K562 (cell line): ENCODE data around the gene HADHA. TPM values are rescaled to one million over a fixed set of nuclear protein-coding genes. Genes with fewer than 3 reads are reported as not detected.

Experiments used
- BCL6 ChIP-seq: fragments of 250-450 bp; sonication (Bioruptor Pico); IDR thresholded peaks from 2 replicates; pipeline ENCODE4 v1.4.0; 2020
- CXXC5 ChIP-seq: fragments of 250-450 bp; sonication (Bioruptor Pico); IDR thresholded peaks from 2 replicates; pipeline ENCODE4 v1.8.0; 2022; ENCODE audit warnings: inconsistent platforms, mild to moderate bottlenecking, moderate library complexity
- EGR1 ChIP-seq: fragments of 450-650 bp; conservative IDR thresholded peaks from 2 replicates; pipeline ENCODE4 v1.6.1; 2017; ENCODE audit warnings: mild to moderate bottlenecking
- ELK3 ChIP-seq: fragments of 450-650 bp; formaldehyde crosslinking; IDR thresholded peaks from 2 replicates; pipeline ENCODE4 v1.4.0; 2020; ENCODE audit warnings: mild to moderate bottlenecking
- HEY1 ChIP-seq: fragments of 250-450 bp; sonication (Bioruptor Pico); IDR thresholded peaks from 2 replicates; pipeline ENCODE4 v1.5.0; 2020; ENCODE audit warnings: mild to moderate bottlenecking, moderate library complexity, borderline replicate concordance
- HMBOX1 ChIP-seq: sonication (generic); IDR thresholded peaks from 2 replicates; pipeline ENCODE4 v1.6.1; 2016
- ILK ChIP-seq: fragments of 450-650 bp; IDR thresholded peaks from 2 replicates; pipeline ENCODE4 v1.6.1; 2016; ENCODE audit warnings: missing genetic modification characterization, low read depth, mild to moderate bottlenecking, missing compliant biosample characterization, moderate library complexity, borderline replicate concordance
- L3MBTL2 ChIP-seq: fragments of 450-650 bp; IDR thresholded peaks from 2 replicates; pipeline ENCODE4 v1.6.1; 2016; ENCODE audit warnings: mild to moderate bottlenecking, moderate library complexity
- MAX ChIP-seq: sonication (generic); formaldehyde crosslinking; IDR thresholded peaks from 2 replicates; pipeline ENCODE4 v1.9.0; 2022; ENCODE audit warnings: mild to moderate bottlenecking, missing genetic modification reagents
- MAZ ChIP-seq, 2 experiments: fragments of 450-650 bp in 1 of 2; sonication (generic) in 1 of 2; formaldehyde crosslinking; IDR thresholded peaks in 1 of 2; conservative IDR thresholded peaks in 1 of 2; 2 replicates each; pipeline versions ENCODE4 v1.4.0 to v1.5.0; 2020; ENCODE audit warnings: mild to moderate bottlenecking in 1 of 2, missing genetic modification reagents in 1 of 2
- MEIS2 ChIP-seq: fragments of 450-650 bp; IDR thresholded peaks from 2 replicates; pipeline ENCODE4 v1.6.1; 2014; ENCODE audit warnings: mild to moderate bottlenecking; ENCODE audit not compliant: partially characterized antibody
- NRF1 ChIP-seq, 2 experiments: fragments of 450-650 bp; IDR thresholded peaks in 1 of 2; conservative IDR thresholded peaks in 1 of 2; 2 replicates each; pipeline ENCODE4 v1.6.1; 2014; ENCODE audit warnings: mild to moderate bottlenecking in 2 of 2
- POLR2G ChIP-seq: fragments of 200-400 bp; formaldehyde crosslinking; IDR thresholded peaks from 2 replicates; pipeline ENCODE4 v1.6.1; 2017; ENCODE audit warnings: low read depth, mild to moderate bottlenecking, antibody characterized with exemption, low read length, moderate library complexity
- SOX6 ChIP-seq: fragments of 450-650 bp; IDR thresholded peaks from 2 replicates; pipeline ENCODE4 v1.6.1; 2014; ENCODE audit warnings: mild to moderate bottlenecking
- TFAM ChIP-seq: fragments of 250-450 bp; sonication (Bioruptor Pico); conservative IDR thresholded peaks from 2 replicates; pipeline ENCODE4 v1.5.0; 2021; ENCODE audit warnings: mild to moderate bottlenecking, moderate library complexity
- USF2 ChIP-seq: sonication (generic); formaldehyde crosslinking; IDR thresholded peaks from 2 replicates; pipeline ENCODE4 v1.5.0; 2020; ENCODE audit warnings: missing genetic modification reagents
- ZBTB2 ChIP-seq: fragments of 450-650 bp; IDR thresholded peaks from 2 replicates; pipeline ENCODE4 v1.6.1; 2016; ENCODE audit warnings: antibody characterized with exemption
- ZFP30 ChIP-seq: fragments of 250-450 bp; sonication (Bioruptor Pico); IDR thresholded peaks from 2 replicates; pipeline ENCODE4 v1.8.0; 2022; ENCODE audit warnings: moderate library complexity, mild to moderate bottlenecking, inconsistent platforms, borderline replicate concordance
- ZFP91 ChIP-seq: sonication (generic); formaldehyde crosslinking; IDR thresholded peaks from 2 replicates; pipeline ENCODE4 v1.8.0; 2022; ENCODE audit warnings: mild to moderate bottlenecking, missing genetic modification reagents
- ZNF740 ChIP-seq, 3 experiments: fragments of 200-800 bp in 1 of 3; sonication (Bioruptor generic) in 1 of 3; sonication (generic) in 1 of 3; formaldehyde crosslinking in 1 of 3; IDR thresholded peaks; 2 replicates each; pipeline versions ENCODE4 v1.6.1 to v1.8.0; 2016 to 2022; ENCODE audit warnings: mild to moderate bottlenecking in 2 of 3, missing compliant biosample characterization in 2 of 3, missing genetic modification characterization in 2 of 3, missing genetic modification reagents in 1 of 3
- ZSCAN29 ChIP-seq: fragments of 450-650 bp; IDR thresholded peaks from 2 replicates; pipeline ENCODE4 v1.6.1; 2017
- polyA plus RNA-seq, 8 experiments: library from polyadenylated mRNA; depleted of rRNA in 4 of 8; stranded (reverse) in 5 of 8; unstranded in 3 of 8; fragments of >200 nt; fragmentation: Nextera tagmentation in 2 of 8; fragmentation: Illumina TruSeq in 1 of 8; extraction: Ambion mirVana in 2 of 8; extraction: Trizol in 1 of 8; gene quantifications; 2 replicates each; pipeline versions ENCODE4 v1.2.1 to v1.2.3, GENCODE V29; 2011 to 2014; ENCODE audit warnings: inconsistent platforms in 1 of 8, missing spikeins in 1 of 8
- total RNA-seq, 7 experiments: library from RNA; depleted of rRNA in 6 of 7; stranded (reverse); fragments of >200 nt in 6 of 7; fragmentation: Illumina TruSeq in 2 of 7; extraction: Trizol in 2 of 7; gene quantifications; 2 replicates each; pipeline versions ENCODE4 v1.2.1 to v1.2.3, GENCODE V29; 2011 to 2021; ENCODE audit warnings: low replicate concordance in 1 of 7

The HADHA gene
- total and polyA plus RNA-seq, 9 of the 15 experiments (the other 6 are each of a cell fraction or from before 2014, with no cell fraction given): 145 to 326 (median 202) TPM

- TF ChIP-seq ELK3 (CRISPR knock-in tag) (no peak), L3MBTL2 (peak; percentile 89), MAX (CRISPR knock-in tag) (peak; percentile 76), USF2 (CRISPR knock-in tag) (0 out of 2 replicates have a peak, but pooled peaks have one; percentile 2), POLR2G (no peak), BCL6 (CRISPR knock-in tag) (no peak), TFAM (CRISPR knock-in tag) (no peak), MAZ (CRISPR knock-in tag; conservative IDR thresholded peaks at IDR 0.05 in 1 of 2, IDR thresholded peaks at IDR 0.05 in 1 of 2) (no peak), ZFP91 (CRISPR knock-in tag) (0 out of 2 replicates have a peak, but pooled peaks have one; percentile 40), ZFP30 (CRISPR knock-in tag) (no peak), ILK (tag) (no peak), ZBTB2 (0 out of 2 replicates have a peak, but pooled peaks have one; percentile 44), HEY1 (no peak), ZSCAN29 (no peak), HMBOX1 (peak; percentile 84), NRF1 (conservative IDR thresholded peaks at IDR 0.05 in 1 of 2, IDR thresholded peaks at IDR 0.05 in 1 of 2) (peak; percentile 88 to 90), CXXC5 (CRISPR knock-in tag) (peak; percentile 69), ZNF740 (CRISPR knock-in tag; IDR thresholded peaks at IDR 0.05) (no peak), ZNF740 (tag; IDR thresholded peaks at IDR 0.05) (no peak), MEIS2 (peak; percentile 7), SOX6 (0 out of 2 replicates have a peak, but pooled peaks have one; percentile 21), EGR1 (peak; percentile 50)
Measured at GRCh38 chr2:26246818-26247217, 2.4 kb upstream of the HADHA start (continued).
